Vagina (tissue), 2 donors: Measurements from ENCODE around the gene FAM234B. TPM values are rescaled to one million over a fixed set of nuclear protein-coding genes. Genes with fewer than 3 reads are reported as not detected.

ENCODE experiments used
- DNase-seq, 2 donors: peaks; one replicate each; pipeline ENCODE4 v3.0.0-alpha.2; 2017; ENCODE audit errors: extremely low spot score in 2 of 2
- H3K27ac ChIP-seq: fragments of 200-600 bp; sonication (generic); one replicate; pipeline ENCODE4 v1.5.1; 2019
- H3K27me3 ChIP-seq: fragments of 200-600 bp; sonication (generic); one replicate; pipeline ENCODE4 v1.5.1; 2019
- H3K36me3 ChIP-seq, 2 donors: fragments of 200-600 bp; sonication (generic); one replicate each; pipeline ENCODE4 v1.5.1; 2017 to 2019
- H3K4me1 ChIP-seq: fragments of 200-600 bp; sonication (generic); one replicate; pipeline ENCODE4 v1.5.1; 2019
- H3K4me3 ChIP-seq, 2 donors: fragments of 200-600 bp; sonication (generic); 1 replicate in 1 of 2; 2 replicates in 1 of 2; pipeline ENCODE4 v1.5.1; 2016 to 2019
- H3K9me3 ChIP-seq: fragments of 200-600 bp; sonication (generic); one replicate; pipeline ENCODE4 v1.5.1; 2019
- CTCF ChIP-seq, 3 experiments: fragments of 450-650 bp in 2 of 3; fragments of 200-600 bp in 1 of 3; sonication (generic) in 1 of 3; IDR thresholded peaks; one replicate each; pipeline ENCODE4 v1.5.1; 2017 to 2019; ENCODE audit warnings: antibody characterized with exemption in 3 of 3, mild to moderate bottlenecking in 2 of 3, moderate library complexity in 2 of 3
- POLR2A ChIP-seq, 2 donors: fragments of 450-650 bp; IDR thresholded peaks; one replicate each; pipeline ENCODE4 v1.6.1; 2017; ENCODE audit warnings: antibody characterized with exemption in 2 of 2, mild to moderate bottlenecking in 2 of 2, moderate library complexity in 2 of 2
- POLR2AphosphoS5 ChIP-seq, 2 donors: sonication (generic); formaldehyde crosslinking; IDR thresholded peaks; one replicate each; pipeline ENCODE4 v1.9.0; 2017; ENCODE audit warnings: antibody characterized with exemption in 2 of 2, mild to moderate bottlenecking in 2 of 2, low read depth in 1 of 2; ENCODE audit not compliant: insufficient read depth in 1 of 2
- intact Hi-C: fragments of 100-400 bp; cut with DNase I; formaldehyde crosslinking; loops from one replicate; pipeline ENCODE4 v1.15.1; 2023
- total RNA-seq: library from RNA; depleted of rRNA; stranded (reverse); fragments of >200 nt; gene quantifications from one replicate; pipeline ENCODE4 v1.2.3, GENCODE V29; 2016

Gene FAM234B
- total RNA-seq, 1 donor from 2014 or later, result 11.0 TPM

GRCh38 chr12:13116259-13116658 lies 72.1 kb downstream of the FAM234B start:
- intact Hi-C loops, result no loop called here
- DNase-seq, result no peak
- no peak overlapping the region for H3K4me3 ChIP-seq
- peaks cover 9% of the 10 kb centered on the region for H3K4me1 ChIP-seq
- no peak overlapping the region for H3K27ac ChIP-seq
- no peaks in the 10 kb centered on the region for H3K36me3 ChIP-seq
- H3K9me3 ChIP-seq, result no peaks in the 10 kb centered on the region
- no peaks in the 10 kb centered on the region for H3K27me3 ChIP-seq
- TF ChIP-seq POLR2A (IDR thresholded peaks at IDR 0.05) (no peak), POLR2AphosphoS5 (IDR thresholded peaks at IDR 0.05; ENCODE audit: insufficient read depth in 1 of 2, low read depth in 1 of 2) (no peak), CTCF (IDR thresholded peaks at IDR 0.05) (no peak)

- intact Hi-C loops, result no loop called here
- H3K27ac ChIP-seq, result no peak overlapping the region
- H3K9me3 ChIP-seq, result no peaks in the 10 kb centered on the region
- no peaks in the 10 kb centered on the region for H3K36me3 ChIP-seq
- H3K4me1 ChIP-seq, result peaks cover 9% of the 10 kb centered on the region
- TF ChIP-seq POLR2AphosphoS5 (IDR thresholded peaks at IDR 0.05; ENCODE audit: insufficient read depth in 1 of 2, low read depth in 1 of 2) (no peak), POLR2A (IDR thresholded peaks at IDR 0.05) (no peak), CTCF (IDR thresholded peaks at IDR 0.05) (no peak)
- no peak for DNase-seq
- no peak overlapping the region for H3K4me3 ChIP-seq
- H3K27me3 ChIP-seq, result no peaks in the 10 kb centered on the region
These were observed 72.8 kb downstream of the FAM234B start for GRCh38 chr12:13117029-13117428.

GRCh38 chr12:13119826-13120225 lies 75.6 kb downstream of the FAM234B start:
- TF ChIP-seq POLR2AphosphoS5 (IDR thresholded peaks at IDR 0.05; ENCODE audit: insufficient read depth in 1 of 2, low read depth in 1 of 2) (no peak), POLR2A (IDR thresholded peaks at IDR 0.05) (no peak), CTCF (IDR thresholded peaks at IDR 0.05) (no peak)
- Histone ChIP-seq H3K4me1 (peaks cover 9% of the 10 kb centered on the region), H3K27me3 (no peaks in the 10 kb centered on the region), H3K4me3 (no peak overlapping the region), H3K9me3 (no peaks in the 10 kb centered on the region), H3K27ac (no peak overlapping the region), H3K36me3 (no peaks in the 10 kb centered on the region)
- no peak for DNase-seq
- intact Hi-C loops, result no loop called here

GRCh38 chr12:13120413-13120812 lies 76.2 kb downstream of the FAM234B start:
- Histone ChIP-seq H3K27me3 (no peaks in the 10 kb centered on the region), H3K4me3 (no peak overlapping the region), H3K36me3 (no peaks in the 10 kb centered on the region), H3K9me3 (no peaks in the 10 kb centered on the region), H3K4me1 (peaks cover 9% of the 10 kb centered on the region), H3K27ac (no peak overlapping the region)
- intact Hi-C loops, result no loop called here
- TF ChIP-seq POLR2A (IDR thresholded peaks at IDR 0.05) (no peak), CTCF (IDR thresholded peaks at IDR 0.05) (no peak), POLR2AphosphoS5 (IDR thresholded peaks at IDR 0.05; ENCODE audit: insufficient read depth in 1 of 2, low read depth in 1 of 2) (no peak)
- no peak for DNase-seq

DNA sequence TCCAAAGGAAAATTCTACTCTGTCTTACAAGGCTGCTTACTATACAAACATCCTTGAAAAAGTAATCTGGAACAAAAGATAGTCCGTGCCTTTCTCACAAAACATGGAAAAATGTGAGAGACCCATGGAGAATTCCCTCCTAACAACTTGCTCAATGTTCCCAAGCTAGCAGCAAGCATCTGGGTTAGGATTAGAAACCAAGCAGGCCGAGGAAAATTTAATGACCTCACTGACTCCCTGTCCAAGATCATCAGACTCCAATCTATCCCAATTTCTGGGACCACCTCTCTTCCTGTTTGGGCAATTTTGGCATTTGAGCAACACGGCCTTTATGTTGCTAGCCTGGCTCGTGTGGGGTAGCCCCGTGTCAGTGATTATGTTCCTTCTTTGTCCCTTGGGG lies 77.4 kb downstream of the FAM234B start:
- peaks cover 9% of the 10 kb centered on the region for H3K4me1 ChIP-seq
- intact Hi-C loops, result no loop called here
- no peaks in the 10 kb centered on the region for H3K27me3 ChIP-seq
- no peaks in the 10 kb centered on the region for H3K9me3 ChIP-seq
- H3K4me3 ChIP-seq, result no peak overlapping the region
- DNase-seq, result no peak
- TF ChIP-seq POLR2AphosphoS5 (IDR thresholded peaks at IDR 0.05; ENCODE audit: insufficient read depth in 1 of 2, low read depth in 1 of 2) (no peak), POLR2A (IDR thresholded peaks at IDR 0.05) (no peak), CTCF (IDR thresholded peaks at IDR 0.05) (no peak)
- H3K27ac ChIP-seq, result no peak overlapping the region
- H3K36me3 ChIP-seq, result no peaks in the 10 kb centered on the region
